NB4 (cell line): Measurements from ENCODE around the gene NHLH2.

Experiments
- MAX ChIP-seq: IDR thresholded peaks from 2 replicates; pipeline ENCODE4 v1.6.1; 2011; ENCODE audit warnings: low read depth, low read length
- MYC ChIP-seq: IDR thresholded peaks from 2 replicates; pipeline ENCODE4 v1.6.1; 2011; ENCODE audit warnings: low read depth, low read length
- POLR2A ChIP-seq: IDR thresholded peaks from 2 replicates; pipeline ENCODE4 v1.6.1; 2011; ENCODE audit warnings: mild to moderate bottlenecking; ENCODE audit not compliant: insufficient read length; ENCODE audit errors: extremely low read depth
- TF ChIP-seq, protein P1 (sequence below): IDR thresholded peaks from one replicate; pipeline ENCODE4 v1.5.1; 2012; ENCODE audit warnings: low read depth, low read length

- TF ChIP-seq, protein P1, sequence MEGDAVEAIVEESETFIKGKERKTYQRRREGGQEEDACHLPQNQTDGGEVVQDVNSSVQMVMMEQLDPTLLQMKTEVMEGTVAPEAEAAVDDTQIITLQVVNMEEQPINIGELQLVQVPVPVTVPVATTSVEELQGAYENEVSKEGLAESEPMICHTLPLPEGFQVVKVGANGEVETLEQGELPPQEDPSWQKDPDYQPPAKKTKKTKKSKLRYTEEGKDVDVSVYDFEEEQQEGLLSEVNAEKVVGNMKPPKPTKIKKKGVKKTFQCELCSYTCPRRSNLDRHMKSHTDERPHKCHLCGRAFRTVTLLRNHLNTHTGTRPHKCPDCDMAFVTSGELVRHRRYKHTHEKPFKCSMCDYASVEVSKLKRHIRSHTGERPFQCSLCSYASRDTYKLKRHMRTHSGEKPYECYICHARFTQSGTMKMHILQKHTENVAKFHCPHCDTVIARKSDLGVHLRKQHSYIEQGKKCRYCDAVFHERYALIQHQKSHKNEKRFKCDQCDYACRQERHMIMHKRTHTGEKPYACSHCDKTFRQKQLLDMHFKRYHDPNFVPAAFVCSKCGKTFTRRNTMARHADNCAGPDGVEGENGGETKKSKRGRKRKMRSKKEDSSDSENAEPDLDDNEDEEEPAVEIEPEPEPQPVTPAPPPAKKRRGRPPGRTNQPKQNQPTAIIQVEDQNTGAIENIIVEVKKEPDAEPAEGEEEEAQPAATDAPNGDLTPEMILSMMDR = no peak
- TF ChIP-seq POLR2A (no peak), MAX (no peak), MYC (no peak)
Measured at GRCh38 chr1:115839679-115840237, 1.2 kb downstream of the NHLH2 start.
